ENCODE data around the gene RHOBTB1.

GRCh38 chr10:60943316-60944057 lies 498 bp downstream of the RHOBTB1 start:
- TF ChIP-seq CTCF (IDR thresholded peaks at IDR 0.05) (no peak), POLR2A (IDR thresholded peaks at IDR 0.05) (no peak)
